Measurements from ENCODE around the gene FRMD4B. TPM values are rescaled to one million over a fixed set of nuclear protein-coding genes. Genes with fewer than 3 reads are reported as not detected.

Gene FRMD4B
- total RNA-seq, 1 donor from 2014 or later: 37.4 TPM

GRCh38 chr3:69166446-69166845 is 219.4 kb downstream of the FRMD4B start:
- no peak for TF ChIP-seq CTCF (conservative IDR thresholded peaks at IDR 0.05)
- Mint-ChIP-seq H3K36me3 (peaks cover 11% of the 10 kb centered on the region), H3K27me3 (no peaks in the 10 kb centered on the region), H3K27ac (no peak overlapping the region), H3K9me3 (no peaks in the 10 kb centered on the region), H3K4me1 (ENCODE audit: unreplicated experiment) (peaks cover 20% of the 10 kb centered on the region), H3K4me3 (no peak overlapping the region)
- DNase-seq (ENCODE audit: extremely low spot score, unreplicated experiment): no peak

GRCh38 chr3:69165744-69166143 is 220.1 kb downstream of the FRMD4B start:
- Mint-ChIP-seq H3K27ac (no peak overlapping the region), H3K9me3 (no peaks in the 10 kb centered on the region), H3K4me1 (ENCODE audit: unreplicated experiment) (peaks cover 15% of the 10 kb centered on the region), H3K27me3 (no peaks in the 10 kb centered on the region), H3K4me3 (no peak overlapping the region), H3K36me3 (peaks cover 5% of the 10 kb centered on the region)
- TF ChIP-seq CTCF (conservative IDR thresholded peaks at IDR 0.05): no peak
- DNase-seq (ENCODE audit: extremely low spot score, unreplicated experiment): no peak

DNA sequence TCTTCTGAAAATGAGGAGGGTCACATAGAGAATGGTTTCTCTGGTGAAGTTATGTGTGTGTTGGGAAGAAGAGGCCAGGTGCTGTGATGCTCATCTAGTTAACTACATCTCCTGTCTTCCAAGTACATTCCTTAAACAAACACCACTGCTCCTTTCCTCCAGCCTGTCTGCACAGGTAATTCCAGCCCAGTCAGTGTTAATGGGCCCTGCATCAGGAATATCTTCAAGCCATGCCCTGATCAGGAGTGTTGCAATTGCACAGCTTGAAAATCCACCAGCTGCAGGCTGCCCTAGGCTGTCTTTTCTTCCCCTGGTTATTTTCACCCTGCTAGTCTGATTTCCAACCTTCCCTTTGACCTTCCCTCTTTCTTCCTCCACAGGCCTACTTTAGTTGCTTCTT is 221.6 kb downstream of the FRMD4B start:
- no peak overlapping the region for H3K27ac Mint-ChIP-seq
- H3K27me3 Mint-ChIP-seq: no peaks in the 10 kb centered on the region
- no peaks in the 10 kb centered on the region for H3K9me3 Mint-ChIP-seq
- no peak for DNase-seq (ENCODE audit: extremely low spot score, unreplicated experiment)
- H3K4me3 Mint-ChIP-seq: no peak overlapping the region
- H3K4me1 Mint-ChIP-seq (ENCODE audit: unreplicated experiment): peaks cover 15% of the 10 kb centered on the region
- H3K36me3 Mint-ChIP-seq: peaks cover 5% of the 10 kb centered on the region
- TF ChIP-seq CTCF (conservative IDR thresholded peaks at IDR 0.05): no peak

- Mint-ChIP-seq H3K27ac (no peak overlapping the region), H3K4me1 (ENCODE audit: unreplicated experiment) (peaks cover 15% of the 10 kb centered on the region), H3K4me3 (no peak overlapping the region), H3K36me3 (peaks cover 2% of the 10 kb centered on the region), H3K27me3 (no peaks in the 10 kb centered on the region), H3K9me3 (no peaks in the 10 kb centered on the region)
- no peak for DNase-seq (ENCODE audit: extremely low spot score, unreplicated experiment)
- no peak for TF ChIP-seq CTCF (conservative IDR thresholded peaks at IDR 0.05)
Measured at GRCh38 chr3:69162308-69162980, 223.4 kb downstream of the FRMD4B start.

DNA sequence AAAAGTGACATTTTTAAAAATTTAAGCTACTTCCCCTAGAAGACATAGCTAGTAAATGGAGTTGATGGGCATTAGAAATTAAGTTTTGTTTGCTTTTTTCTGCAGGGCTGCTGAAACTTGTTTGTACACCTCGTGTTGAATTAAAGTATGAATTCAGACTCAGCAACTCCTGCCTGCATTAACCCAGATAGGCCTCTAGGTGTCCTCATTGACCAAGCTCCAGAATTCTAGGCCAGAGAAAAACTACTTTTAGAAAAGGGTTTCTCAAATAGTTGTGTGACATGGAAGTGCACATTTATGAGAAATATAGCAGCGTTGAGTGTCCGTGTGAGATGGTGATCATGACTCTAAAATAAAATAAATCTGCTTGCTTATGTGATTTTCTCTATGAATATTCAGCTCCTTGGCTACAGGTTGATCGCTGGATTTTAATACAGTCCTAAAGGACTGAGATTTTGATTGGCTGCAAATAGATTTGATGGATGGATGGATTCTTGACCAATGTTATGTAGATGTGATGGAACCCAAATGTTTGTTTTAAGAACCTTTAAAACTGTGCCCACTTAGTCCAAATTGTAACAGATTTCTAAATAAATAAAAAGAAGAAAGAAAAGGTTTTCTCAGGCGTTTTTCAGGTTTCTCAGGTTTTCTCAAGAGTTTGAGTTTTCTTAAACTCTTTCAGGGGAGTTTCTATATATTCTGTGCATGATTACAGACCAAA is 224.1 kb downstream of the FRMD4B start:
- H3K36me3 Mint-ChIP-seq: no peaks in the 10 kb centered on the region
- peaks cover 15% of the 10 kb centered on the region for H3K4me1 Mint-ChIP-seq (ENCODE audit: unreplicated experiment)

More for the DNA sequence above, 224.1 kb downstream of the FRMD4B start:
- no peak overlapping the region for H3K4me3 Mint-ChIP-seq
- no peaks in the 10 kb centered on the region for H3K9me3 Mint-ChIP-seq
- no peaks in the 10 kb centered on the region for H3K27me3 Mint-ChIP-seq
- no peak for DNase-seq (ENCODE audit: extremely low spot score, unreplicated experiment)
- peak; percentile 97 for TF ChIP-seq CTCF (conservative IDR thresholded peaks at IDR 0.05)
- no peak overlapping the region for H3K27ac Mint-ChIP-seq

All from type B pancreatic cell (in vitro differentiated cells).